GM12878 (cell line): ENCODE measurements around the gene BAX. TPM values are rescaled to one million over a fixed set of nuclear protein-coding genes. Genes with fewer than 3 reads are reported as not detected.

Experiments used
- ATAC-seq: fragments of 200-7000 bp; cut with Tn5 transposase; 3 replicates; pipeline ENCODE4 v1.9.1; 2020; ENCODE audit warnings: mild to moderate bottlenecking, moderate library complexity
- BruUV-seq: library from RNA; stranded (reverse); fragments of 400-500 nt; replicated peaks from 2 replicates; lab custom pipeline; 2021; lab: Mats Ljungman, UMichigan
- CTCF ChIA-PET: fragments of 300-600 bp; sonication (Branson Sonifier 250); formaldehyde crosslinking; extraction: SDS; loops from one replicate; lab custom pipeline; 2021; ENCODE audit warnings: inconsistent platforms; lab: Yijun Ruan, JAX
- POLR2A ChIA-PET: fragments of 350-600 bp; formaldehyde crosslinking; extraction: SDS; loops from one replicate; lab custom pipeline; 2021; ENCODE audit warnings: inconsistent platforms; lab: Charles Lee
- RAD21 ChIA-PET: fragments of 300-600 bp; sonication (Branson Sonifier 250); formaldehyde crosslinking; loops from one replicate; lab custom pipeline; 2023; ENCODE audit warnings: antibody characterized with exemption; ENCODE audit not compliant: unreplicated experiment; lab: Charles Lee
- SMC1A ChIA-PET: fragments of 300-600 bp; sonication (Branson Sonifier 250); formaldehyde crosslinking; loops from one replicate; lab custom pipeline; 2023; ENCODE audit not compliant: unreplicated experiment, uncharacterized antibody; lab: Charles Lee
- DNase-seq: peaks from one replicate; pipeline ENCODE4 v3.0.0-alpha.2; 2011; ENCODE audit warnings: low read depth, low spot score
- FAIRE-seq: peaks from 3 replicates; lab custom pipeline; 2011; peaks lifted over from hg19 to GRCh38; lab: Jason Lieb, UNC
- H2AFZ ChIP-seq: 2 replicates; pipeline ENCODE4 v1.6.0; 2011; ENCODE audit warnings: low read depth, low read length, control low read depth; ENCODE audit not compliant: control insufficient read depth
- H3K27ac ChIP-seq: 2 replicates; pipeline ENCODE4 v1.5.1; 2011; ENCODE audit warnings: control low read depth; ENCODE audit not compliant: control insufficient read depth, insufficient read depth
- H3K27me3 ChIP-seq, 2 experiments: replicated peaks in 1 of 2; 2 replicates each; pipeline versions ENCODE4 v1.6.0 to v1.6.1; 2011; ENCODE audit warnings: low read length in 1 of 2; ENCODE audit not compliant: control insufficient read depth in 2 of 2, insufficient read depth in 2 of 2
- H3K36me3 ChIP-seq, 2 experiments: 2 replicates each; pipeline ENCODE4 v1.5.1; 2011; ENCODE audit warnings: low read length in 1 of 2; ENCODE audit not compliant: control insufficient read depth in 2 of 2, insufficient read depth in 2 of 2
- H3K4me1 ChIP-seq: 2 replicates; pipeline ENCODE4 v1.6.1; 2011; ENCODE audit warnings: mild to moderate bottlenecking, low read length, moderate library complexity, mixed read lengths; ENCODE audit not compliant: control insufficient read depth, insufficient read depth
- H3K4me2 ChIP-seq: 2 replicates; pipeline ENCODE4 v1.6.0; 2011; ENCODE audit warnings: control low read depth; ENCODE audit not compliant: control insufficient read depth, insufficient read depth
- H3K4me3 ChIP-seq: fragments of 200-600 bp; sonication (generic); 2 replicates; pipeline ENCODE4 v1.5.1; 2016
- H3K79me2 ChIP-seq: 2 replicates; pipeline ENCODE4 v1.6.0; 2011; ENCODE audit warnings: low read length; ENCODE audit not compliant: control insufficient read depth, insufficient read depth
- H3K9ac ChIP-seq: 2 replicates; pipeline ENCODE4 v1.8.0; 2011; ENCODE audit warnings: low read length, control low read depth, mixed read lengths; ENCODE audit not compliant: control insufficient read depth, insufficient read depth
- H3K9me3 ChIP-seq: replicated peaks from 3 replicates; pipeline ENCODE4 v1.5.1; 2011; ENCODE audit warnings: mild to moderate bottlenecking, low read length; ENCODE audit not compliant: control insufficient read depth, insufficient read depth
- H4K20me1 ChIP-seq: 2 replicates; pipeline ENCODE4 v1.6.0; 2011; ENCODE audit not compliant: control insufficient read depth, insufficient read depth
- CHD4 ChIP-seq: fragments of 200-600 bp; sonication (generic); IDR thresholded peaks from 2 replicates; pipeline ENCODE4 v1.6.1; 2016; ENCODE audit warnings: mild to moderate bottlenecking
- EP300 ChIP-seq, 2 experiments: fragments of 150-350 bp in 1 of 2; IDR thresholded peaks; 2 replicates each; pipeline ENCODE4 v1.6.1; 2011 to 2012; ENCODE audit warnings: low read depth in 2 of 2, low read length in 2 of 2, borderline replicate concordance in 1 of 2, improper control_type of control experiment in 1 of 2, inconsistent platforms in 1 of 2; ENCODE audit not compliant: control insufficient read depth in 1 of 2
- HCFC1 ChIP-seq: fragments of 150-350 bp; IDR thresholded peaks from 2 replicates; pipeline ENCODE4 v1.6.1; 2014; ENCODE audit warnings: low read length
- LARP7 ChIP-seq: fragments of 450-650 bp; IDR thresholded peaks from 2 replicates; pipeline ENCODE4 v1.6.1; 2017; ENCODE audit warnings: mild to moderate bottlenecking
- MYC ChIP-seq: IDR thresholded peaks from 2 replicates; pipeline ENCODE4 v1.6.1; 2011; ENCODE audit warnings: mild to moderate bottlenecking, low read length, moderate library complexity, inconsistent platforms; ENCODE audit not compliant: insufficient read depth, insufficient replicate concordance, insufficient read length, severe bottlenecking
- NFXL1 ChIP-seq: fragments of 450-650 bp; IDR thresholded peaks from 2 replicates; pipeline ENCODE4 v1.6.1; 2017; ENCODE audit warnings: antibody characterized with exemption, mild to moderate bottlenecking, borderline replicate concordance
- POLR2AphosphoS5 ChIP-seq: IDR thresholded peaks from 2 replicates; pipeline ENCODE4 v1.6.1; 2011; ENCODE audit warnings: mild to moderate bottlenecking, low read length, inconsistent platforms
- RAD51 ChIP-seq: fragments of 450-650 bp; IDR thresholded peaks from 2 replicates; pipeline ENCODE4 v1.6.1; 2016; ENCODE audit warnings: moderate library complexity, mild to moderate bottlenecking, inconsistent platforms
- RB1 ChIP-seq: fragments of 450-650 bp; formaldehyde crosslinking; IDR thresholded peaks from 2 replicates; pipeline ENCODE4 v1.6.1; 2017; ENCODE audit warnings: mild to moderate bottlenecking, borderline replicate concordance
- RFX5 ChIP-seq: IDR thresholded peaks from 2 replicates; pipeline ENCODE4 v1.6.1; 2011; ENCODE audit warnings: low read depth, low read length, improper control_type of control experiment
- WGBS: methylation state at CpG from one replicate; pipeline ENCODE4 v1.1.6; 2016; ENCODE audit warnings: low lambda C conversion rate; ENCODE audit not compliant: insufficient replicate concordance, insufficient coverage; ENCODE audit errors: missing lambda C conversion rate; 5-methylcytosine and 5-hydroxymethylcytosine counted together
- in situ Hi-C: fragments of 300-500 bp; cut with MboI; formaldehyde crosslinking; loops from 9 replicates; pipeline ENCODE4 v1.14.3; 2018; ENCODE audit warnings: mixed read lengths
- intact Hi-C: fragments of 100-400 bp; cut with micrococcal nuclease; formaldehyde crosslinking; loops from one replicate; pipeline ENCODE4 v1.14.2; 2022; ENCODE audit not compliant: unreplicated experiment
- polyA plus RNA-seq, 11 experiments: library from polyadenylated mRNA; depleted of rRNA in 4 of 11; unstranded in 6 of 11; stranded (reverse) in 5 of 11; fragments of >200 nt; fragmentation: Nextera tagmentation in 4 of 11; fragmentation: Illumina TruSeq in 1 of 11; extraction: Ambion mirVana in 4 of 11; extraction: Trizol in 1 of 11; gene quantifications; 1 replicate in 1 of 11; 2 replicates in 10 of 11; pipeline versions ENCODE4 v1.2.1 to v1.2.3, GENCODE V29; 2011 to 2016; ENCODE audit warnings: inconsistent platforms in 2 of 11, missing spikeins in 2 of 11, low read depth in 1 of 11
- total RNA-seq, 4 experiments: library from RNA; depleted of rRNA in 3 of 4; stranded (reverse); fragments of >200 nt in 3 of 4; fragmentation: Illumina TruSeq in 1 of 4; extraction: Trizol in 1 of 4; gene quantifications; 2 replicates each; pipeline versions ENCODE4 v1.2.1 to v1.2.3, GENCODE V29; 2013 to 2021

Gene BAX
- total and polyA plus RNA-seq, 10 of the 15 experiments (the other 5 are each of a cell fraction or from before 2014, with no cell fraction given) = 7.2 to 221 (median 137) TPM

- TF ChIP-seq LARP7 (no peak), MYC (no peak), POLR2AphosphoS5 (no peak), RB1 (no peak), HCFC1 (no peak), RFX5 (no peak), NFXL1 (no peak), EP300 (IDR thresholded peaks at IDR 0.05; ENCODE audit: borderline replicate concordance in 1 of 2, control insufficient read depth in 1 of 2, low read depth in 2 of 2, low read length in 2 of 2) (no peak), CHD4 (no peak), RAD51 (no peak)
- ChIA-PET POLR2A (interaction anchor here (0.6 kb wide), 1 partner anchor 1373 kb away, joined by 4 read pairs; no protein-coding TSS in a partner anchor), SMC1A (interaction anchor here (0.6 to 1.1 kb wide), 2 partner anchors 10 to 311 kb away, joined by 3 read pairs; no protein-coding TSS in a partner anchor), CTCF (no interaction called here), RAD21 (no interaction called here)
- ATAC-seq = no peak
- H3K4me3 ChIP-seq = no peak overlapping the region
- no peaks in the 10 kb centered on the region for H3K79me2 ChIP-seq
- no peak overlapping the region for H3K27ac ChIP-seq
- H3K27me3 ChIP-seq = no peaks in the 10 kb centered on the region
- H2AFZ ChIP-seq = no peak overlapping the region
- no peak for DNase-seq
- BruUV-seq = no TSS peak
- no peaks in the 10 kb centered on the region for H4K20me1 ChIP-seq
- WGBS = 65% methylated on average over 6 of the region's 6 CpGs
- H3K4me2 ChIP-seq = no peak overlapping the region
- in situ Hi-C loops (no loop called here), intact Hi-C loops (no loop called here)
- no peaks in the 10 kb centered on the region for H3K4me1 ChIP-seq
- no peak overlapping the region for H3K9ac ChIP-seq
- peaks cover 10% of the 10 kb centered on the region; the same call in 1 of the 3 replicates for H3K9me3 ChIP-seq
- FAIRE-seq = no peak
- H3K36me3 ChIP-seq = no peaks in the 10 kb centered on the region
Observed at GRCh38 chr19:48943081-48943480, 11.6 kb upstream of the BAX start.
